K562 (cell line): ENCODE measurements around the gene NOM1. TPM values are rescaled to one million over a fixed set of nuclear protein-coding genes. Genes with fewer than 3 reads are reported as not detected.
A peak's percentile ranks its signal among the peaks of the same experiment; 100 is the strongest.

ENCODE experiments used
- ATAC-seq: fragments of 200-7000 bp; cut with Tn5 transposase; 3 replicates; pipeline ENCODE4 v1.9.1; 2020; ENCODE audit warnings: moderate library complexity
- BruUV-seq: library from RNA; stranded (reverse); fragments of 400-500 nt; replicated peaks from 2 replicates; lab custom pipeline; 2021; lab: Mats Ljungman, UMichigan
- CTCF ChIA-PET: fragments of 300-600 bp; formaldehyde crosslinking; extraction: SDS; loops from one replicate; lab custom pipeline; 2021; ENCODE audit warnings: low intra/inter-chr PET ratio; lab: Yijun Ruan, JAX
- POLR2A ChIA-PET: fragments of 300-600, 350-650 bp; sonication (Branson Sonifier 250); formaldehyde crosslinking; extraction: SDS; loops from one replicate; lab custom pipeline; 2021; ENCODE audit warnings: antibody characterized with exemption, inconsistent platforms; lab: Yijun Ruan, JAX
- DNase-seq, 4 experiments: peaks; one replicate each; pipeline versions ENCODE4 v3.0.0 to v3.0.0-alpha.2; 2011 to 2018; ENCODE audit warnings: low spot score in 3 of 4, mixed read lengths in 3 of 4; ENCODE audit errors: extremely low read depth in 1 of 4
- FAIRE-seq: peaks from 2 replicates; lab custom pipeline; 2011; peaks lifted over from hg19 to GRCh38; lab: Jason Lieb, UNC
- H2AFZ ChIP-seq: 2 replicates; pipeline ENCODE4 v1.6.0; 2011; ENCODE audit warnings: low read depth, low read length, control low read depth, inconsistent platforms
- H3K27ac ChIP-seq: fragments of 200-600 bp; 3 replicates; pipeline ENCODE4 v1.8.0; 2011; ENCODE audit warnings: low read depth, mild to moderate bottlenecking, control low read depth, inconsistent platforms, low read length, moderate library complexity, mixed read lengths; ENCODE audit errors: extremely low read depth
- H3K27me3 ChIP-seq, 2 experiments: fragments of 300-600 bp in 1 of 2; 2 replicates in 1 of 2; 3 replicates in 1 of 2; pipeline versions ENCODE4 v1.6.0 to v1.8.0; 2011; ENCODE audit warnings: inconsistent platforms in 2 of 2, low read length in 2 of 2, mild to moderate bottlenecking in 1 of 2, mixed read lengths in 1 of 2, moderate library complexity in 1 of 2; ENCODE audit not compliant: control insufficient read depth in 2 of 2, insufficient read depth in 2 of 2
- H3K36me3 ChIP-seq: fragments of 300-600 bp; 3 replicates; pipeline ENCODE4 v1.8.0; 2011; ENCODE audit warnings: mild to moderate bottlenecking, low read length, inconsistent platforms; ENCODE audit not compliant: control insufficient read depth, insufficient read depth
- H3K4me1 ChIP-seq, 2 experiments: fragments of 200-600 bp in 1 of 2; replicated peaks in 1 of 2; 2 replicates in 1 of 2; 3 replicates in 1 of 2; pipeline versions ENCODE4 v1.5.1 to v1.8.0; 2011; ENCODE audit warnings: inconsistent platforms in 2 of 2, low read length in 2 of 2, mild to moderate bottlenecking in 1 of 2, mixed read lengths in 1 of 2, moderate library complexity in 1 of 2; ENCODE audit not compliant: control insufficient read depth in 2 of 2, insufficient read depth in 2 of 2
- H3K4me2 ChIP-seq: 2 replicates; pipeline ENCODE4 v1.6.1; 2011; ENCODE audit warnings: low read length, control low read depth, inconsistent platforms, mixed read lengths; ENCODE audit not compliant: insufficient read depth
- H3K4me3 ChIP-seq: fragments of 200-600 bp; sonication (generic), shearing (Covaris generic); 2 replicates; pipeline ENCODE4 v1.5.1; 2016; ENCODE audit warnings: control low read depth, inconsistent platforms
- H3K79me2 ChIP-seq: fragments of 200-600 bp; 3 replicates; pipeline ENCODE4 v1.8.0; 2011; ENCODE audit warnings: low read length, inconsistent platforms; ENCODE audit not compliant: control insufficient read depth, insufficient read depth
- H3K9ac ChIP-seq, 2 experiments: 2 replicates each; pipeline versions ENCODE4 v1.6.0 to v1.6.1; 2011; ENCODE audit warnings: low read depth in 2 of 2, low read length in 2 of 2, control low read depth in 1 of 2, inconsistent platforms in 1 of 2, mild to moderate bottlenecking in 1 of 2, mixed read lengths in 1 of 2; ENCODE audit not compliant: insufficient read depth in 1 of 2
- H3K9me1 ChIP-seq: one replicate; pipeline ENCODE4 v1.6.0; 2011; ENCODE audit warnings: inconsistent platforms, mild to moderate bottlenecking, low read length, moderate library complexity; ENCODE audit not compliant: control insufficient read depth, insufficient read depth
- H3K9me3 ChIP-seq: replicated peaks from 2 replicates; pipeline ENCODE4 v1.5.1; 2011; ENCODE audit warnings: low read depth, low read length, inconsistent platforms; ENCODE audit not compliant: control insufficient read depth, insufficient read depth
- H4K20me1 ChIP-seq: replicated peaks from 2 replicates; pipeline ENCODE4 v1.6.1; 2011; ENCODE audit warnings: low read length, inconsistent platforms, mixed read lengths; ENCODE audit not compliant: control insufficient read depth, insufficient read depth
- DNMT1 ChIP-seq: fragments of 450-650 bp; IDR thresholded peaks from 2 replicates; pipeline ENCODE4 v1.6.1; 2016; ENCODE audit warnings: antibody characterized with exemption, mild to moderate bottlenecking
- HDAC8 ChIP-seq: fragments of 450-650 bp; IDR thresholded peaks from 2 replicates; pipeline ENCODE4 v1.6.1; 2016; ENCODE audit warnings: mild to moderate bottlenecking, missing genetic modification characterization, moderate library complexity, missing compliant biosample characterization
- NFE2 ChIP-seq: IDR thresholded peaks from 2 replicates; pipeline ENCODE4 v1.6.1; 2014; ENCODE audit warnings: antibody characterized with exemption, low read depth
- POLR2A ChIP-seq: fragments of 450-650 bp; conservative IDR thresholded peaks from 2 replicates; pipeline ENCODE4 v1.6.1; 2016
- PTRF ChIP-seq: fragments of 450-650 bp; IDR thresholded peaks from 2 replicates; pipeline ENCODE4 v1.6.1; 2016; ENCODE audit warnings: mild to moderate bottlenecking, missing genetic modification characterization, missing compliant biosample characterization
- U2AF1 ChIP-seq: fragments of 200-400 bp; formaldehyde crosslinking; optimal IDR thresholded peaks from 2 replicates; pipeline ENCODE3; 2017; ENCODE audit warnings: mild to moderate bottlenecking, low read depth, low read length, moderate library complexity
- ZNF507 ChIP-seq: conservative IDR thresholded peaks from 2 replicates; pipeline ENCODE4 v1.6.1; 2017; ENCODE audit warnings: missing genetic modification characterization, missing compliant biosample characterization
- WGBS: fragments of 100-300 bp; shearing (Covaris generic); methylation state at CpG from one replicate; pipeline ENCODE4 v1.1.6; 2016; ENCODE audit warnings: low coverage, mixed read lengths; ENCODE audit not compliant: insufficient coverage; ENCODE audit errors: missing lambda C conversion rate; 5-methylcytosine and 5-hydroxymethylcytosine counted together
- in situ Hi-C: fragments of 300-500 bp; cut with MboI; formaldehyde crosslinking; loops from 4 replicates; pipeline ENCODE4 v1.15.0; 2018; ENCODE audit warnings: inconsistent platforms, mixed read lengths
- intact Hi-C: fragments of 100-400 bp; cut with micrococcal nuclease; formaldehyde crosslinking; loops from 2 replicates; pipeline ENCODE4 v1.14.2; 2022
- polyA plus RNA-seq, 8 experiments: library from polyadenylated mRNA; depleted of rRNA in 4 of 8; stranded (reverse) in 5 of 8; unstranded in 3 of 8; fragments of >200 nt; fragmentation: Nextera tagmentation in 2 of 8; fragmentation: Illumina TruSeq in 1 of 8; extraction: Ambion mirVana in 2 of 8; extraction: Trizol in 1 of 8; gene quantifications; 2 replicates each; pipeline versions ENCODE4 v1.2.1 to v1.2.3, GENCODE V29; 2011 to 2014; ENCODE audit warnings: inconsistent platforms in 1 of 8, missing spikeins in 1 of 8
- total RNA-seq, 7 experiments: library from RNA; depleted of rRNA in 6 of 7; stranded (reverse); fragments of >200 nt in 6 of 7; fragmentation: Illumina TruSeq in 2 of 7; extraction: Trizol in 2 of 7; gene quantifications; 2 replicates each; pipeline versions ENCODE4 v1.2.1 to v1.2.3, GENCODE V29; 2011 to 2021; ENCODE audit warnings: low replicate concordance in 1 of 7

NOM1 gene
- total and polyA plus RNA-seq, 9 of the 15 experiments (the other 6 are each of a cell fraction or from before 2014, with no cell fraction given), result 6.8 to 47.3 (median 37.4) TPM

GRCh38 chr7:156964971-156965370 is 15.5 kb downstream of the NOM1 start:
- WGBS, result 91% methylated on average over 11 of the region's 11 CpGs
- no peaks in the 10 kb centered on the region for H3K9me3 ChIP-seq
- no peak for ATAC-seq
- no peak overlapping the region for H3K9ac ChIP-seq
- intact Hi-C loops, result no loop called here
- H3K27ac ChIP-seq, result no peak overlapping the region
- H3K4me2 ChIP-seq, result no peak overlapping the region
- H2AFZ ChIP-seq, result no peak overlapping the region
- no peaks in the 10 kb centered on the region for H3K27me3 ChIP-seq
- H3K4me1 ChIP-seq, result no peaks in the 10 kb centered on the region
- FAIRE-seq, result no peak
- TF ChIP-seq U2AF1 (no peak), POLR2A (0 out of 2 replicates have a peak, but pooled peaks have one; percentile 4)
- ChIA-PET CTCF (no interaction called here), POLR2A (interaction anchor here (0.6 to 2.1 kb wide), 2 partner anchors 14 to 130 kb away, joined by 3 to 10 read pairs; partner anchors contain the start of gene NOM1)
- peaks cover 6% of the 10 kb centered on the region; the same call in 1 of the 2 replicates for H4K20me1 ChIP-seq
- peaks cover 4% of the 10 kb centered on the region; the same call in 1 of the 3 replicates for H3K79me2 ChIP-seq
- H3K36me3 ChIP-seq, result peaks cover 98% of the 10 kb centered on the region
- DNase-seq, result no peak
- no peak overlapping the region for H3K4me3 ChIP-seq
- in situ Hi-C loops, result no loop called here
- H3K9me1 ChIP-seq, result no peaks in the 10 kb centered on the region
- BruUV-seq, result no TSS peak

GRCh38 chr7:156966387-156966786 is 16.9 kb downstream of the NOM1 start:
- Histone ChIP-seq H3K27me3 (no peaks in the 10 kb centered on the region), H3K9me1 (no peaks in the 10 kb centered on the region), H2AFZ (no peak overlapping the region), H3K79me2 (no peaks in the 10 kb centered on the region), H3K9me3 (no peaks in the 10 kb centered on the region), H3K36me3 (peaks cover 94% of the 10 kb centered on the region), H3K27ac (no peak overlapping the region), H3K9ac (peak overlapping the region in 1 of 2 experiments; percentile 18; a peak in 1 of 4 replicates), H3K4me1 (no peaks in the 10 kb centered on the region), H3K4me3 (no peak overlapping the region), H4K20me1 (no peaks in the 10 kb centered on the region), H3K4me2 (no peak overlapping the region)
- in situ Hi-C loops (no loop called here), intact Hi-C loops (no loop called here)
- DNase-seq (no peak), ATAC-seq (no peak; the same call in 2 of the 3 replicates), FAIRE-seq (no peak)
- ChIA-PET CTCF (no interaction called here), POLR2A (interaction anchor here (1.5 kb wide), 1 partner anchor 10 kb away, joined by 5 read pairs; no protein-coding TSS in a partner anchor)
- 96% methylated on average over 8 of the region's 8 CpGs for WGBS
- BruUV-seq, result no TSS peak
- TF ChIP-seq POLR2A, result no peak
- no peak for TF ChIP-seq PTRF (tag)
- TF ChIP-seq DNMT1, result no peak
- no peak for TF ChIP-seq HDAC8 (tag)
- TF ChIP-seq NFE2, result no peak
- no peak for TF ChIP-seq ZNF507 (tag)
